ENCODE data around the gene MACROD2. TPM values are rescaled to one million over a fixed set of nuclear protein-coding genes. Genes with fewer than 3 reads are reported as not detected.

MACROD2 gene
- total and polyA plus RNA-seq, 2 donors (not counting 1 experiment from before 2014, with no cell fraction given): 5.3 to 6.7 TPM

GRCh38 chr20:15396900-15397299 lies 1401.6 kb downstream of the MACROD2 start:
- H3K9me3 ChIP-seq (ENCODE audit: control extremely low read depth in 1 of 3, control insufficient read depth in 2 of 3, insufficient read depth in 1 of 3, low read length in 2 of 3): no peaks in the 10 kb centered on the region
- ATAC-seq (ENCODE audit: low read depth) (no peak), DNase-seq (no peak)
- intact Hi-C loops (cut with micrococcal nuclease): no loop called here
- Mint-ChIP-seq H3K27me3 (no peaks in the 10 kb centered on the region), H3K4me1 (no peaks in the 10 kb centered on the region), H3K9me3 (ENCODE audit: insufficient read depth) (no peaks in the 10 kb centered on the region), H3K4me3 (no peak overlapping the region), H3K27ac (no peak overlapping the region)
- no peaks in the 10 kb centered on the region for H3K36me3 ChIP-seq (replicated peaks in 1 of 2; ENCODE audit: control extremely low read depth in 1 of 2, control insufficient read depth in 1 of 2, extremely low read depth in 1 of 2, insufficient read depth in 2 of 2, low read length in 1 of 2)
- CTCF ChIA-PET: no interaction called here
- TF ChIP-seq EZH2 (IDR thresholded peaks at IDR 0.05; ENCODE audit: borderline replicate concordance, insufficient read depth, low read depth, low read length, poor library complexity, severe bottlenecking): no peak
- TF ChIP-seq, protein P1, sequence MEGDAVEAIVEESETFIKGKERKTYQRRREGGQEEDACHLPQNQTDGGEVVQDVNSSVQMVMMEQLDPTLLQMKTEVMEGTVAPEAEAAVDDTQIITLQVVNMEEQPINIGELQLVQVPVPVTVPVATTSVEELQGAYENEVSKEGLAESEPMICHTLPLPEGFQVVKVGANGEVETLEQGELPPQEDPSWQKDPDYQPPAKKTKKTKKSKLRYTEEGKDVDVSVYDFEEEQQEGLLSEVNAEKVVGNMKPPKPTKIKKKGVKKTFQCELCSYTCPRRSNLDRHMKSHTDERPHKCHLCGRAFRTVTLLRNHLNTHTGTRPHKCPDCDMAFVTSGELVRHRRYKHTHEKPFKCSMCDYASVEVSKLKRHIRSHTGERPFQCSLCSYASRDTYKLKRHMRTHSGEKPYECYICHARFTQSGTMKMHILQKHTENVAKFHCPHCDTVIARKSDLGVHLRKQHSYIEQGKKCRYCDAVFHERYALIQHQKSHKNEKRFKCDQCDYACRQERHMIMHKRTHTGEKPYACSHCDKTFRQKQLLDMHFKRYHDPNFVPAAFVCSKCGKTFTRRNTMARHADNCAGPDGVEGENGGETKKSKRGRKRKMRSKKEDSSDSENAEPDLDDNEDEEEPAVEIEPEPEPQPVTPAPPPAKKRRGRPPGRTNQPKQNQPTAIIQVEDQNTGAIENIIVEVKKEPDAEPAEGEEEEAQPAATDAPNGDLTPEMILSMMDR (IDR thresholded peaks at IDR 0.05): no peak
- no CpG with 5 or more reads among the region's 3 CpGs for WGBS (ENCODE audit: insufficient coverage)
- H3K79me2 ChIP-seq (ENCODE audit: control insufficient read depth, insufficient read depth, low read length): no peaks in the 10 kb centered on the region
- H4K20me1 ChIP-seq (ENCODE audit: control insufficient read depth, insufficient read depth, low read length, poor library complexity, severe bottlenecking): no peaks in the 10 kb centered on the region
- no peak overlapping the region for H3K4me3 ChIP-seq (ENCODE audit: control extremely low read depth in 1 of 5, extremely low read depth in 1 of 5, insufficient read depth in 1 of 5, low read depth in 2 of 5, low read length in 4 of 5)
- H3K9ac ChIP-seq (ENCODE audit: low read length): no peak overlapping the region
- no peaks in the 10 kb centered on the region for H3K4me1 ChIP-seq (ENCODE audit: control insufficient read depth in 2 of 2, insufficient read depth in 2 of 2, low read length in 2 of 2)
- POLR2A ChIA-PET: no interaction called here
- no peak overlapping the region for H3K4me2 ChIP-seq (replicated peaks; ENCODE audit: low read depth, low read length, poor library complexity, severe bottlenecking)
- no peak overlapping the region for H2AFZ ChIP-seq (ENCODE audit: insufficient read depth, low read depth, low read length, poor library complexity, severe bottlenecking)
- no peak overlapping the region for H3K27ac ChIP-seq (ENCODE audit: low read length in 2 of 2)
- H3K27me3 ChIP-seq (replicated peaks in 1 of 4; ENCODE audit: control extremely low read depth in 1 of 4, control insufficient read depth in 3 of 4, insufficient read depth in 4 of 4, low read length in 3 of 4): no peaks in the 10 kb centered on the region

DNA sequence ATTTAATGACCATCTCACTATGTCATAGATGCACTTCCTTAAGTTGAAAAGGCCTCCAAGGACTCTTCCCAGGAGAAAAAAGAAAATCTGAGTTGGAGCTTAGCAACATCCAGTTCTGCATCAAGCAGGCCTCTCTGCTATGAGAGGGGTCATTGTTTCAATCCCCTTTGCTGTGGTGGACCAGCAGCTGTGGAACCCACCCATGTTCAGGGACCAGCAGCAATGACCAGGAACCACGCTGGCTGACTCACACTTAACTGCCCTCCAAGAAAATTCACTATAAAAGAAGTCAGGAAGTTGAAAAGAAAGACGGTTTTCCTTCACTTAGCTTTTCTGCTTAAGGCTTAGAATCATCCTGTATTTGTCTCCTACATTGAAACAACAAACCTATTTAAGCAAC lies 1404.5 kb downstream of the MACROD2 start:
- H3K27me3 Mint-ChIP-seq: no peaks in the 10 kb centered on the region
- ATAC-seq (ENCODE audit: low read depth) (no peak), DNase-seq (no peak)
- Histone ChIP-seq H3K4me1 (ENCODE audit: control insufficient read depth in 2 of 2, insufficient read depth in 2 of 2, low read length in 2 of 2) (no peaks in the 10 kb centered on the region), H3K9me3 (ENCODE audit: control extremely low read depth in 1 of 3, control insufficient read depth in 2 of 3, insufficient read depth in 1 of 3, low read length in 2 of 3) (peaks cover 0 to 2% (median 0%) of the 10 kb centered on the region in 3 donors), H3K79me2 (ENCODE audit: control insufficient read depth, insufficient read depth, low read length) (no peaks in the 10 kb centered on the region), H3K4me3 (ENCODE audit: control extremely low read depth in 1 of 5, extremely low read depth in 1 of 5, insufficient read depth in 1 of 5, low read depth in 2 of 5, low read length in 4 of 5) (no peak overlapping the region), H3K27me3 (replicated peaks in 1 of 4; ENCODE audit: control extremely low read depth in 1 of 4, control insufficient read depth in 3 of 4, insufficient read depth in 4 of 4, low read length in 3 of 4) (no peaks in the 10 kb centered on the region), H3K36me3 (replicated peaks in 1 of 2; ENCODE audit: control extremely low read depth in 1 of 2, control insufficient read depth in 1 of 2, extremely low read depth in 1 of 2, insufficient read depth in 2 of 2, low read length in 1 of 2) (no peaks in the 10 kb centered on the region), H3K4me2 (replicated peaks; ENCODE audit: low read depth, low read length, poor library complexity, severe bottlenecking) (no peak overlapping the region), H2AFZ (ENCODE audit: insufficient read depth, low read depth, low read length, poor library complexity, severe bottlenecking) (no peak overlapping the region), H3K9ac (ENCODE audit: low read length) (no peak overlapping the region), H4K20me1 (ENCODE audit: control insufficient read depth, insufficient read depth, low read length, poor library complexity, severe bottlenecking) (no peaks in the 10 kb centered on the region), H3K27ac (ENCODE audit: low read length in 2 of 2) (no peak overlapping the region)
- ChIA-PET CTCF (interaction anchor here (1.3 kb wide), 1 partner anchor 9 kb away, joined by 3 read pairs; no protein-coding TSS in a partner anchor), POLR2A (no interaction called here)
- no peak overlapping the region for H3K27ac Mint-ChIP-seq
- TF ChIP-seq, protein P1 (IDR thresholded peaks at IDR 0.05): no peak
- TF ChIP-seq EZH2 (IDR thresholded peaks at IDR 0.05; ENCODE audit: borderline replicate concordance, insufficient read depth, low read depth, low read length, poor library complexity, severe bottlenecking): no peak
- no peak overlapping the region for H3K4me3 Mint-ChIP-seq
- H3K4me1 Mint-ChIP-seq: no peaks in the 10 kb centered on the region
- no peaks in the 10 kb centered on the region for H3K9me3 Mint-ChIP-seq (ENCODE audit: insufficient read depth)
- intact Hi-C loops (cut with micrococcal nuclease): no loop called here
- WGBS (ENCODE audit: insufficient coverage): no CpG with 5 or more reads among the region's 2 CpGs
